GDM1 (cell line): ENCODE data around the gene TMX3.
A peak's percentile ranks its signal among the peaks of the same experiment; 100 is the strongest.

Source experiments
- DNase-seq: peaks from one replicate; lab custom pipeline; 2025; lab: John Stamatoyannopoulos, UW

TMX3 gene

GRCh38 chr18:68714712-68715496 lies at the start of gene TMX3:
TSS of gene TMX3 (minus strand) at chr18:68715108. CDS start at chr18:68714981, 127 bp downstream.
- DNase-seq = peak; percentile 94

GRCh38 chr18:68764016-68764415 lies 49.1 kb upstream of the TMX3 start:
- no peak for DNase-seq

- no peak for DNase-seq
These were observed 48.2 kb upstream of the TMX3 start for GRCh38 chr18:68763083-68763482.

GRCh38 chr18:68759308-68759707 lies 44.4 kb upstream of the TMX3 start:
- DNase-seq = no peak

- DNase-seq = no peak
These were observed 42.2 kb upstream of the TMX3 start for GRCh38 chr18:68757126-68757525.

- DNase-seq = no peak
These were observed 27.3 kb upstream of the TMX3 start for GRCh38 chr18:68742206-68742605.

GRCh38 chr18:68740966-68741365 lies 26.1 kb upstream of the TMX3 start:
- no peak for DNase-seq

- no peak for DNase-seq
These were observed 24.6 kb upstream of the TMX3 start for GRCh38 chr18:68739462-68739861.

- DNase-seq = no peak
These were observed 23.7 kb upstream of the TMX3 start for GRCh38 chr18:68738564-68738963.

GRCh38 chr18:68735483-68736343 lies 20.8 kb upstream of the TMX3 start:
- DNase-seq = no peak

- DNase-seq = no peak
These were observed 19.4 kb upstream of the TMX3 start for GRCh38 chr18:68734308-68734707.

GRCh38 chr18:68733707-68734106 lies 18.8 kb upstream of the TMX3 start:
- no peak for DNase-seq

GRCh38 chr18:68728081-68728700 lies 13.3 kb upstream of the TMX3 start:
- DNase-seq = no peak

- DNase-seq = no peak
These were observed 12.6 kb upstream of the TMX3 start for GRCh38 chr18:68727506-68727905.

GRCh38 chr18:68725346-68725745 lies 10.4 kb upstream of the TMX3 start:
- no peak for DNase-seq

GRCh38 chr18:68724021-68724420 lies 9.1 kb upstream of the TMX3 start:
- no peak for DNase-seq

- DNase-seq = no peak
These were observed 8.6 kb upstream of the TMX3 start for GRCh38 chr18:68723539-68723938.

GRCh38 chr18:68722821-68723220 lies 7.9 kb upstream of the TMX3 start:
- DNase-seq = no peak

GRCh38 chr18:68721681-68722583 lies 7.0 kb upstream of the TMX3 start:
- no peak for DNase-seq

GRCh38 chr18:68714366-68714711 lies 569 bp downstream of the TMX3 start:
- no peak for DNase-seq

- DNase-seq = no peak
These were observed 1.1 kb downstream of the TMX3 start for GRCh38 chr18:68713796-68714195.

- DNase-seq = no peak
These were observed 1.8 kb downstream of the TMX3 start for GRCh38 chr18:68713131-68713530.
